MCF 10A (cell line): Measurements from ENCODE around the gene KCTD15. TPM values are rescaled to one million over a fixed set of nuclear protein-coding genes. Genes with fewer than 3 reads are reported as not detected.

Experiments used
- BruUV-seq: library from RNA; stranded (reverse); fragments of 400-500 nt; replicated peaks from 2 replicates; lab custom pipeline; 2021; lab: Mats Ljungman, UMichigan
- CTCF ChIA-PET: fragments of 300-600 bp; sonication (Branson Sonifier 250); formaldehyde crosslinking; extraction: SDS; loops from one replicate; lab custom pipeline; 2021; ENCODE audit warnings: antibody characterized with exemption, inconsistent platforms; lab: Yijun Ruan, JAX
- POLR2A ChIA-PET: fragments of 300-600, 350-650 bp; sonication (Branson Sonifier 250); formaldehyde crosslinking; extraction: SDS; loops from one replicate; lab custom pipeline; 2020; ENCODE audit warnings: antibody characterized with exemption, inconsistent platforms; lab: Yijun Ruan, JAX
- DNase-seq: peaks from one replicate; pipeline ENCODE4 v3.0.0-alpha.2; 2018; ENCODE audit not compliant: unreplicated experiment
- H3K27ac Mint-ChIP-seq: one replicate; pipeline ENCODE4 v1.8.0; 2022; ENCODE audit warnings: mild to moderate bottlenecking, low read depth, mixed read lengths; ENCODE audit not compliant: unreplicated experiment
- H3K27me3 Mint-ChIP-seq: one replicate; pipeline ENCODE4 v1.8.0; 2022; ENCODE audit warnings: mixed read lengths; ENCODE audit not compliant: insufficient read depth, unreplicated experiment
- H3K36me3 Mint-ChIP-seq: one replicate; pipeline ENCODE4 v1.8.0; 2022; ENCODE audit warnings: mild to moderate bottlenecking, moderate library complexity, mixed read lengths; ENCODE audit not compliant: insufficient read depth, unreplicated experiment
- H3K4me1 Mint-ChIP-seq: one replicate; pipeline ENCODE4 v1.8.0; 2022; ENCODE audit warnings: mixed read lengths; ENCODE audit not compliant: insufficient read depth, unreplicated experiment
- H3K4me3 Mint-ChIP-seq: one replicate; pipeline ENCODE4 v1.8.0; 2022; ENCODE audit warnings: mild to moderate bottlenecking, moderate library complexity, mixed read lengths; ENCODE audit not compliant: unreplicated experiment
- H3K9me3 Mint-ChIP-seq: one replicate; pipeline ENCODE4 v1.8.0; 2022; ENCODE audit warnings: mixed read lengths; ENCODE audit not compliant: unreplicated experiment
- intact Hi-C: fragments of 100-400 bp; cut with micrococcal nuclease; formaldehyde crosslinking; loops from 2 replicates; pipeline ENCODE4 v1.14.1; 2022
- total RNA-seq: library from RNA; stranded (reverse); gene quantifications from 2 replicates; pipeline ENCODE4 v1.2.3, GENCODE V29; 2022
- TF ChIP-seq, protein P1 (sequence below): fragments of 200-600 bp; IDR thresholded peaks from one replicate; pipeline ENCODE4 v1.8.0; 2022; ENCODE audit warnings: antibody characterized with exemption, mild to moderate bottlenecking; ENCODE audit not compliant: unreplicated experiment

Gene KCTD15
- total RNA-seq, 1 experiment from 2014 or later = 53.7 TPM

GRCh38 chr19:33819880-33820781, 23.5 kb downstream of the KCTD15 start:
- ChIA-PET CTCF (interaction anchor here (0.6 to 4.8 kb wide), 15 partner anchors 9 to 404 kb away, joined by 3 to 21 read pairs (median 5); partner anchors contain the start of gene KCTD15), POLR2A (interaction anchor here (0.5 to 5.1 kb wide), 11 partner anchors 10 to 746 kb away, joined by 3 to 47 read pairs (median 3); partner anchors contain the start of genes CEBPG and KCTD15)
- H3K36me3 Mint-ChIP-seq = no peaks in the 10 kb centered on the region
- peaks cover 8% of the 10 kb centered on the region for H3K4me1 Mint-ChIP-seq
- peak overlapping the region; percentile 70 for H3K4me3 Mint-ChIP-seq
- TF ChIP-seq, protein P1, sequence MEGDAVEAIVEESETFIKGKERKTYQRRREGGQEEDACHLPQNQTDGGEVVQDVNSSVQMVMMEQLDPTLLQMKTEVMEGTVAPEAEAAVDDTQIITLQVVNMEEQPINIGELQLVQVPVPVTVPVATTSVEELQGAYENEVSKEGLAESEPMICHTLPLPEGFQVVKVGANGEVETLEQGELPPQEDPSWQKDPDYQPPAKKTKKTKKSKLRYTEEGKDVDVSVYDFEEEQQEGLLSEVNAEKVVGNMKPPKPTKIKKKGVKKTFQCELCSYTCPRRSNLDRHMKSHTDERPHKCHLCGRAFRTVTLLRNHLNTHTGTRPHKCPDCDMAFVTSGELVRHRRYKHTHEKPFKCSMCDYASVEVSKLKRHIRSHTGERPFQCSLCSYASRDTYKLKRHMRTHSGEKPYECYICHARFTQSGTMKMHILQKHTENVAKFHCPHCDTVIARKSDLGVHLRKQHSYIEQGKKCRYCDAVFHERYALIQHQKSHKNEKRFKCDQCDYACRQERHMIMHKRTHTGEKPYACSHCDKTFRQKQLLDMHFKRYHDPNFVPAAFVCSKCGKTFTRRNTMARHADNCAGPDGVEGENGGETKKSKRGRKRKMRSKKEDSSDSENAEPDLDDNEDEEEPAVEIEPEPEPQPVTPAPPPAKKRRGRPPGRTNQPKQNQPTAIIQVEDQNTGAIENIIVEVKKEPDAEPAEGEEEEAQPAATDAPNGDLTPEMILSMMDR = no peak
- peak overlapping the region; percentile 35 for H3K27ac Mint-ChIP-seq
- intact Hi-C loops = loop anchor here (1.0 kb wide), 1 partner anchor 24 kb away; the partner anchor contains the start of gene KCTD15
- TSS peak; percentile 55 for BruUV-seq
- no peaks in the 10 kb centered on the region for H3K9me3 Mint-ChIP-seq
- no peaks in the 10 kb centered on the region for H3K27me3 Mint-ChIP-seq
- peak; percentile 99 for DNase-seq

DNA sequence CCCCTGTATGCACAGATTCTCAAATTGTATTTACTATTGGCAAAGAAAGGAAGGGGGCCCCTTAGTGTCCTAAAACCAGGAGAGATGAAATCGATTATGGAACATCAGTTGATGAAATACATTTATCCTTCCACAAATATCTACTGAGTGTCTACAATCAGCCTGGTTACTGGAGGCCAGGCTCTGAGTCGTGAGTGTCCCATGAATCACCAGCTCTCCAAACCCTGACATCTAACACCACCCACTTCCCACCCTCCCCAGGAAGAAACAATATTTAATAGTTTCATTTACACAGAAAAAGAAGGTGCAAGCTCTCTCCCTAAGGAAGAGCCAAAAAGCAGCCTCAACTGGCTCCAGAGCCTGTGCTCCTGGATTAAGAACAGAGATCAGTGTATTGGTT, 25.2 kb downstream of the KCTD15 start:
- no peaks in the 10 kb centered on the region for H3K27me3 Mint-ChIP-seq
- H3K4me1 Mint-ChIP-seq = peaks cover 8% of the 10 kb centered on the region
- H3K9me3 Mint-ChIP-seq = no peaks in the 10 kb centered on the region
- TF ChIP-seq, protein P1 = no peak
- ChIA-PET CTCF (interaction anchor here (0.5 to 4.8 kb wide), 10 partner anchors 11 to 838 kb away, joined by 3 to 21 read pairs (median 3); no protein-coding TSS in a partner anchor), POLR2A (interaction anchor here (1.0 to 5.1 kb wide), 2 partner anchors 26 to 352 kb away, joined by 4 to 47 read pairs; partner anchors contain the start of gene KCTD15)
- peak; percentile 40 for DNase-seq
- H3K4me3 Mint-ChIP-seq = no peak overlapping the region
- no TSS peak for BruUV-seq
- H3K36me3 Mint-ChIP-seq = no peaks in the 10 kb centered on the region
- H3K27ac Mint-ChIP-seq = no peak overlapping the region
- intact Hi-C loops = no loop called here

DNA sequence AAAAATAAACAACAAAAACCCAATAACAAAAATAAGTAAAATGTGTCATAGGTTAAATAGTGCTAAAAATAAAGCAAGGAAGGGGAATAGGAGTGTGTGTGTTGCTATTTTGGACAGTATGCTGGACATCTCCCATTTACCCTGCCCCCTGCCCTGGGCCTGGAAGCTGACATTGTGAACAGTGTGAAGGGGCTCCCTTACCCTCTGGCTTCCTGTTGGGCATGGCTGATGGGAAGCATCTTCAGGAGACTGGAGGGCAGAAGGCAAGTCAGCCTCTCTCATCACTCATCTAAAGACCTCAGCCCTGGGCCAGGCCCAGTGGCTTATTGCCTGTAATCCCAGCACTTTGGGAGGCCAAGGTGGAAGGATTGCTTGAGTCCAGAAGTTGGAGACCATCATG, 26.7 kb downstream of the KCTD15 start:
- TF ChIP-seq, protein P1 = no peak
- no peaks in the 10 kb centered on the region for H3K27me3 Mint-ChIP-seq
- BruUV-seq = no TSS peak
- no peaks in the 10 kb centered on the region for H3K36me3 Mint-ChIP-seq
- no peak overlapping the region for H3K4me3 Mint-ChIP-seq
- H3K9me3 Mint-ChIP-seq = no peaks in the 10 kb centered on the region
- ChIA-PET POLR2A (no interaction called here), CTCF (interaction anchor here (0.6 to 1.2 kb wide), 5 partner anchors 16 to 273 kb away, joined by 3 to 5 read pairs (median 4); no protein-coding TSS in a partner anchor)
- H3K4me1 Mint-ChIP-seq = peaks cover 8% of the 10 kb centered on the region
- intact Hi-C loops = no loop called here
- no peak for DNase-seq
- H3K27ac Mint-ChIP-seq = no peak overlapping the region

DNA sequence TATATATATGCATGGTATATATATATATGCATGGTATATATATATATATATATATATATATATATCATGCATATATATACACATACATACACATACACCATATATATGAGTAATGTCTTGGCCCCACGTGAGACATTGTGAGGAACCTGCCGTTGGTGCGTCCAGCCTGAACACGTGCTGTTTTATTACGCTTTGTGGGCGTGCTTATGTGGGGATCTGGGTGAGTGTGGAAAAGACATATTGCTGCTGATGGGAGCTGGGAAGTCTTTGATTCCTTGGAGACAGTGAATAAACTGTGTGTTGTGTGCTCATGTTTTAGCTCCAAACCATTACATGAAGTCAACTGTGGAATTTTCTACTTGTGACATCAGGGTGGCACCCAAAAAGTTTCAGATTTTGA, 28.9 kb downstream of the KCTD15 start:
- Mint-ChIP-seq H3K4me1 (peaks cover 7% of the 10 kb centered on the region), H3K27me3 (no peaks in the 10 kb centered on the region), H3K27ac (no peak overlapping the region), H3K4me3 (no peak overlapping the region), H3K36me3 (peaks cover 6% of the 10 kb centered on the region), H3K9me3 (no peaks in the 10 kb centered on the region)
- TF ChIP-seq, protein P1 = no peak
- CTCF ChIA-PET = interaction anchor here (0.7 to 0.9 kb wide), 2 partner anchors 16 to 31 kb away, joined by 3 to 4 read pairs; no protein-coding TSS in a partner anchor
- no peak for DNase-seq
- intact Hi-C loops = no loop called here
- BruUV-seq = no TSS peak
- POLR2A ChIA-PET = interaction anchor here (0.8 kb wide), 1 partner anchor 183 kb away, joined by 3 read pairs; no protein-coding TSS in a partner anchor
